Measurements from ENCODE around the gene RASA2.

DNA sequence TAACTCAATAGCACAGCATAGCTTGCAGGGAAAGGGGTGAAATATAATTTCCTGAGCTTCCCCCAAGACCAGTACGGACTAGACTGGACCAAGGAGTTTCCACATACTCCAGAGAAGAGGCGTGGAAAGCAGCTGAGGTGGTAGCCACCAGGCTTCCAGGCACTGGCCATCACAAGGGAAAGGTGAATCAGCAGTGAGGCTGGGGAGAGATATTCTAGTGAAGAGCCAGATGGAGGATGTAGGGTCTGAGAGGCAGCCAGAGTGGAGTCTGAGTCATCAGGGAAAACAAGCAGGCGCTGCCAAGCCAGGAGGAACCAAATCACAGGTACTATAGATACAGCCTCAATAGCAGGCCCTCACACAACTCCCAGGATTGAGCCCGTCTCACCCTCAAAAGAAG is 9.6 kb upstream of the RASA2 start:
- TF ChIP-seq POLR2AphosphoS5 (IDR thresholded peaks at IDR 0.05) (no peak), POLR2A (IDR thresholded peaks at IDR 0.05) (no peak)
- TF ChIP-seq, protein P1, sequence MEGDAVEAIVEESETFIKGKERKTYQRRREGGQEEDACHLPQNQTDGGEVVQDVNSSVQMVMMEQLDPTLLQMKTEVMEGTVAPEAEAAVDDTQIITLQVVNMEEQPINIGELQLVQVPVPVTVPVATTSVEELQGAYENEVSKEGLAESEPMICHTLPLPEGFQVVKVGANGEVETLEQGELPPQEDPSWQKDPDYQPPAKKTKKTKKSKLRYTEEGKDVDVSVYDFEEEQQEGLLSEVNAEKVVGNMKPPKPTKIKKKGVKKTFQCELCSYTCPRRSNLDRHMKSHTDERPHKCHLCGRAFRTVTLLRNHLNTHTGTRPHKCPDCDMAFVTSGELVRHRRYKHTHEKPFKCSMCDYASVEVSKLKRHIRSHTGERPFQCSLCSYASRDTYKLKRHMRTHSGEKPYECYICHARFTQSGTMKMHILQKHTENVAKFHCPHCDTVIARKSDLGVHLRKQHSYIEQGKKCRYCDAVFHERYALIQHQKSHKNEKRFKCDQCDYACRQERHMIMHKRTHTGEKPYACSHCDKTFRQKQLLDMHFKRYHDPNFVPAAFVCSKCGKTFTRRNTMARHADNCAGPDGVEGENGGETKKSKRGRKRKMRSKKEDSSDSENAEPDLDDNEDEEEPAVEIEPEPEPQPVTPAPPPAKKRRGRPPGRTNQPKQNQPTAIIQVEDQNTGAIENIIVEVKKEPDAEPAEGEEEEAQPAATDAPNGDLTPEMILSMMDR (IDR thresholded peaks at IDR 0.05 in 8 of 11, conservative IDR thresholded peaks at IDR 0.05 in 3 of 11), result no peak
